PC-9 (cell line): ENCODE results near the gene MGRN1.

Experiments used
- CTCF ChIP-seq: fragments of 200-600 bp; sonication (generic); conservative IDR thresholded peaks from 2 replicates; pipeline ENCODE4 v1.6.1; 2017; ENCODE audit warnings: mixed run types, antibody characterized with exemption, mild to moderate bottlenecking, moderate library complexity
- EZH2 ChIP-seq: fragments of 200-600 bp; sonication (generic); IDR thresholded peaks from 2 replicates; pipeline ENCODE4 v1.8.0; 2017; ENCODE audit warnings: antibody characterized with exemption, low read depth

GRCh38 chr16:4680673-4681470, 56.2 kb downstream of the MGRN1 start:
- TF ChIP-seq CTCF, result no peak
- no peak for TF ChIP-seq EZH2
